Calu3 (cell line): Measurements from ENCODE around the gene DSG3. TPM values are rescaled to one million over a fixed set of nuclear protein-coding genes. Genes with fewer than 3 reads are reported as not detected.

Experiments used
- BruUV-seq: library from RNA; stranded (reverse); fragments of 400-500 nt; replicated peaks from 2 replicates; lab custom pipeline; 2021; lab: Mats Ljungman, UMichigan
- CTCF ChIA-PET: fragments of 300-600 bp; sonication (Branson Sonifier 250); formaldehyde crosslinking; loops from one replicate; lab custom pipeline; 2022; ENCODE audit warnings: antibody characterized with exemption; lab: Charles Lee
- DNase-seq: peaks from one replicate; pipeline ENCODE4 v3.0.0; 2022
- H3K27ac Mint-ChIP-seq: one replicate; pipeline ENCODE4 v1.8.0; 2022; ENCODE audit warnings: mixed read lengths; ENCODE audit not compliant: unreplicated experiment
- H3K27me3 Mint-ChIP-seq: one replicate; pipeline ENCODE4 v1.8.0; 2022; ENCODE audit warnings: mixed read lengths; ENCODE audit not compliant: unreplicated experiment
- H3K36me3 Mint-ChIP-seq: one replicate; pipeline ENCODE4 v1.8.0; 2022; ENCODE audit warnings: mild to moderate bottlenecking, moderate library complexity, mixed read lengths; ENCODE audit not compliant: insufficient read depth, unreplicated experiment
- H3K4me1 Mint-ChIP-seq: one replicate; pipeline ENCODE4 v1.8.0; 2022; ENCODE audit warnings: mild to moderate bottlenecking, low read depth, mixed read lengths; ENCODE audit not compliant: unreplicated experiment
- H3K4me3 Mint-ChIP-seq: one replicate; pipeline ENCODE4 v1.8.0; 2022; ENCODE audit warnings: mild to moderate bottlenecking, low read depth, moderate library complexity, mixed read lengths; ENCODE audit not compliant: unreplicated experiment
- H3K9me3 Mint-ChIP-seq: one replicate; pipeline ENCODE4 v1.8.0; 2022; ENCODE audit warnings: low read depth, mixed read lengths; ENCODE audit not compliant: unreplicated experiment
- intact Hi-C: fragments of 100-400 bp; cut with micrococcal nuclease; formaldehyde crosslinking; loops from one replicate; pipeline ENCODE4 v1.10.0; 2022; ENCODE audit not compliant: unreplicated experiment
- total RNA-seq: library from RNA; stranded (reverse); gene quantifications from 2 replicates; pipeline ENCODE4 v1.2.3, GENCODE V29; 2022
- TF ChIP-seq, protein P1 (sequence below): fragments of 200-600 bp; IDR thresholded peaks from one replicate; pipeline ENCODE4 v1.8.0; 2022; ENCODE audit warnings: antibody characterized with exemption; ENCODE audit not compliant: unreplicated experiment

DSG3 gene
- total RNA-seq, 1 experiment from 2014 or later: 1.8 TPM

DNA sequence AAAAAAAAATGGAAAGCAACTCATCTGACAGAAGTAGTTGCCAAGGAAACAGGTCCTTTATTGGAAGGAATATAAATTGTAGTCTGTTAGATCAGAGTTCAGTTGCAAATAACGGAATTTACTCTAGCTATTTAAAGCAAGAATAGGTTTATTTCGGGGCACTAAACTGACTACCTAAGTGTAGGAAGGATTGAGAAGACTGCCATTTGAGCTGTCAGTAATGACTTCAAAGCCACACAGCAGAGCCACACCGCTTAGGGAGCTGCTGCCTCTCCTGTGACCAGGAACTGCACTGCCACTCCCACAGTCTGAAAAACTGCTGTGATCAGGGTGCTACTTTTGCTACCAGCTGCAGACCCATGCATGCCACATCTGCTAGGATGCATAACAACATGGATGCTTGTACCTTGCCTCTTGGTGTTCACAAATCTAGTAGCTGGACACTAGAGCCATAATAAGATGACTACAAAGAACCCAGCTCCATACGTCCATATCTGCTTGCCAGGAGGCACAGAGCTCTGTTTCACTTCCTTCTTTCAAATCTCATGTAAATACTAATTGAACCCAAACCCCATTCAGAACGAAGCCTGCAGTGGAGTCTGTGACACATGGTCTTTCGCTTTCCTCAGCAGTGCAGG is 52.6 kb downstream of the DSG3 start:
- Mint-ChIP-seq H3K27me3 (no peaks in the 10 kb centered on the region), H3K27ac (no peak overlapping the region), H3K9me3 (no peaks in the 10 kb centered on the region), H3K4me3 (peak overlapping the region; percentile 54), H3K4me1 (peaks cover 17% of the 10 kb centered on the region), H3K36me3 (peaks cover 30% of the 10 kb centered on the region)
- no peak for DNase-seq
- TF ChIP-seq, protein P1, sequence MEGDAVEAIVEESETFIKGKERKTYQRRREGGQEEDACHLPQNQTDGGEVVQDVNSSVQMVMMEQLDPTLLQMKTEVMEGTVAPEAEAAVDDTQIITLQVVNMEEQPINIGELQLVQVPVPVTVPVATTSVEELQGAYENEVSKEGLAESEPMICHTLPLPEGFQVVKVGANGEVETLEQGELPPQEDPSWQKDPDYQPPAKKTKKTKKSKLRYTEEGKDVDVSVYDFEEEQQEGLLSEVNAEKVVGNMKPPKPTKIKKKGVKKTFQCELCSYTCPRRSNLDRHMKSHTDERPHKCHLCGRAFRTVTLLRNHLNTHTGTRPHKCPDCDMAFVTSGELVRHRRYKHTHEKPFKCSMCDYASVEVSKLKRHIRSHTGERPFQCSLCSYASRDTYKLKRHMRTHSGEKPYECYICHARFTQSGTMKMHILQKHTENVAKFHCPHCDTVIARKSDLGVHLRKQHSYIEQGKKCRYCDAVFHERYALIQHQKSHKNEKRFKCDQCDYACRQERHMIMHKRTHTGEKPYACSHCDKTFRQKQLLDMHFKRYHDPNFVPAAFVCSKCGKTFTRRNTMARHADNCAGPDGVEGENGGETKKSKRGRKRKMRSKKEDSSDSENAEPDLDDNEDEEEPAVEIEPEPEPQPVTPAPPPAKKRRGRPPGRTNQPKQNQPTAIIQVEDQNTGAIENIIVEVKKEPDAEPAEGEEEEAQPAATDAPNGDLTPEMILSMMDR: no peak
- no TSS peak for BruUV-seq
- intact Hi-C loops: no loop called here
- CTCF ChIA-PET: interaction anchor here (0.7 to 3.5 kb wide), 4 partner anchors 10 to 524 kb away, joined by 3 to 15 read pairs (median 6); no protein-coding TSS in a partner anchor

DNA sequence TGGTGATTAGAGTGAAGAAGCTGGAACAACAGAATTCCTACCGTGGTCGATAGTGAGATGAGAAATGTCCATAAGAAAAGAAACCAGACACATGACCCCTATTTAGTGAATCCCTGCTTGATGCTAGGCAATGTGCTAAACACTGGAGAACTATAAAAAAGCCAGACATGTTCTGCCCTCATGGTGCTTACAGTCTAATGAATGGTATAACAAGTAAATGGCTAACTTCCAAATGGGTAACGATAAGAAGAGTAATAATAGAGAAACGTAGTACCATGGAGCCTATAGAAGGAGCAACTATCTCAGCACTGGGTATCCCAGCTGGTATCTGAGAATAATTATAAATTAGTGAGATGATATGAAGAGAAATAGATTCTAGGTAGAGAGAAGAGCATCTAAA is 55.5 kb downstream of the DSG3 start:
- peaks cover 24% of the 10 kb centered on the region for H3K36me3 Mint-ChIP-seq
- intact Hi-C loops: no loop called here
- H3K9me3 Mint-ChIP-seq: no peaks in the 10 kb centered on the region
- H3K4me1 Mint-ChIP-seq: peaks cover 17% of the 10 kb centered on the region
- H3K4me3 Mint-ChIP-seq: no peak overlapping the region
- H3K27me3 Mint-ChIP-seq: no peaks in the 10 kb centered on the region
- BruUV-seq: no TSS peak
- no peak overlapping the region for H3K27ac Mint-ChIP-seq
- CTCF ChIA-PET: no interaction called here
- no peak for DNase-seq
- TF ChIP-seq, protein P1: no peak

DNA sequence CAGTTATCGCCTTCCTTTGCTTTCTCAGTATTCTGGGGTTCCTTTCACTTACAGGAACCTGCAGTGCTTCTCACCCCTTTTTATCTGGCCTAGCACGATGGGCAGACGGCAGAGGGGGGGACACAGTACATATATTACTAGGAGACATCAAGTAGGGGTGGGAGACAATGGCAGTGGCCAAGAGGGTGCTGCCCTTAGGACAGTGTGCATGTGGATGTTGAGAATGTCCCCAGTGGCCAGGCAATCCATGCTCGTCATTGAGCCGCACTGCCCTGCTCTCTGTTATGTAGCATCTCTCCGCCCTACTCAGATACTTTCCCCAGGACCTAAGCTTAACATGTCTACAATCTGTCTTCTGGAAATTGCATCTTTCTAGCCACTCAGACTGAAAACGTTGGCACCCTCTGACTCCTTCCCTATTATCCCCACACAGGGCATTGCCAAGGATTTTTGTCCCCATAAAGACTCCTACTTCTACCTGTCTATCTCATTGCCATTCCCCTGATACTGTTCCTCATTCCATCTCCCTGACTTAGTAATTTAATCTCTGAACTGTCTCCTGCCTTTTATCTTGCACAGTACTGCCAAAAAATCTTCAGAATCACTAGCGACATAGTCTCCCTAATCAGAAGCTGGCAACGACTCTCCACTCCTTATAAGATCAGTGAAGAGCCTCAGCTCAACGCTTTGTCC is 57.1 kb downstream of the DSG3 start:
- H3K9me3 Mint-ChIP-seq: no peaks in the 10 kb centered on the region
- BruUV-seq: no TSS peak
- H3K4me1 Mint-ChIP-seq: peaks cover 31% of the 10 kb centered on the region
- peaks cover 8% of the 10 kb centered on the region for H3K36me3 Mint-ChIP-seq
- TF ChIP-seq, protein P1: no peak
- no peak overlapping the region for H3K4me3 Mint-ChIP-seq
- intact Hi-C loops: no loop called here
- CTCF ChIA-PET: interaction anchor here (1.2 kb wide), 1 partner anchor 80 kb away, joined by 6 read pairs; no protein-coding TSS in a partner anchor
- H3K27ac Mint-ChIP-seq: no peak overlapping the region
- H3K27me3 Mint-ChIP-seq: no peaks in the 10 kb centered on the region
- no peak for DNase-seq

DNA sequence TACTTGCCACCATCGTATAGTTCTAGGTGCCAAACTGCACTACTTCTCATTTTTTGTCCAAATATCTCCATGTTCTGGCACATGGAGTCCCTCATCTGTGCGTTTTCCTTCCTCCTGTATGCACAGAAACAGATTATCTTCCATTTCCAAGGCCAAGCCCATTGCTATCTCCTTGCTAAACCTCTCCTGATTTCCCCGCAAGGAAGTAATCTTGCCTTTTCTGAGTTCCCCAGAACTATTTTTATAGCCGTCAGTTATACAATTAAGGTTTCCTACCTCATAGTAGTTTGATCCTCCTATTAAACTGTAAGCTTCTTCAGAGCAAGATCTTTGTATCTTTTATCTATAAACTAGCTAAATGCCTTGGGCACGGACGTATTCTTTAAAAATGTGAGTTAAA is 57.6 kb downstream of the DSG3 start:
- TF ChIP-seq, protein P1: no peak
- intact Hi-C loops: no loop called here
- Mint-ChIP-seq H3K9me3 (no peaks in the 10 kb centered on the region), H3K36me3 (peaks cover 11% of the 10 kb centered on the region), H3K27me3 (no peaks in the 10 kb centered on the region), H3K4me3 (no peak overlapping the region), H3K4me1 (peaks cover 35% of the 10 kb centered on the region), H3K27ac (no peak overlapping the region)
- CTCF ChIA-PET: interaction anchor here (1.2 kb wide), 1 partner anchor 81 kb away, joined by 6 read pairs; no protein-coding TSS in a partner anchor
- DNase-seq: no peak
- BruUV-seq: no TSS peak
